ENCODE results near the gene EPHA7.

Gene EPHA7

GRCh38 chr6:93235775-93236174, 183.6 kb downstream of the EPHA7 start:
- no peak for DNase-seq

GRCh38 chr6:93226822-93227221, 192.5 kb downstream of the EPHA7 start:
- DNase-seq = no peak

GRCh38 chr6:93222071-93222851, 197.1 kb downstream of the EPHA7 start:
- DNase-seq = no peak

GRCh38 chr6:93219447-93219846, 199.9 kb downstream of the EPHA7 start:
- DNase-seq = no peak

GRCh38 chr6:93218096-93218495, 201.3 kb downstream of the EPHA7 start:
- DNase-seq = no peak

- no peak for DNase-seq
Observed at GRCh38 chr6:93213028-93213427, 206.3 kb downstream of the EPHA7 start.

- no peak for DNase-seq
Observed at GRCh38 chr6:93210908-93211307, 208.5 kb downstream of the EPHA7 start.

- DNase-seq = no peak
Observed at GRCh38 chr6:93209358-93209757, 210.0 kb downstream of the EPHA7 start.

GRCh38 chr6:93196406-93196970, 222.9 kb downstream of the EPHA7 start:
- no peak for DNase-seq

- no peak for DNase-seq
Observed at GRCh38 chr6:93194480-93194879, 224.9 kb downstream of the EPHA7 start.

GRCh38 chr6:93193868-93194267, 225.5 kb downstream of the EPHA7 start:
- no peak for DNase-seq
